ENCODE results near the gene PRMT7. TPM values are rescaled to one million over a fixed set of nuclear protein-coding genes. Genes with fewer than 3 reads are reported as not detected.
A peak's percentile ranks its signal among the peaks of the same experiment; 100 is the strongest.

The PRMT7 gene
- total RNA-seq, 1 donor from 2014 or later = 28.9 TPM

- DNase-seq (ENCODE audit: missing footprints) (peak; percentile 37), ATAC-seq (no peak)
- intact Hi-C loops (cut with DNase I) = no loop called here
Observed at GRCh38 chr16:68378436-68379415, 67.9 kb downstream of the PRMT7 start.

- intact Hi-C loops (cut with DNase I) = no loop called here
- no peak for ATAC-seq
- DNase-seq (ENCODE audit: missing footprints) = peak; percentile 25
Observed at GRCh38 chr16:68379472-68380347, 68.9 kb downstream of the PRMT7 start.

- no peak for ATAC-seq
- intact Hi-C loops (cut with DNase I) = no loop called here
- no peak for DNase-seq (ENCODE audit: missing footprints)
Observed at GRCh38 chr16:68380348-68380670, 69.5 kb downstream of the PRMT7 start.

GRCh38 chr16:68380676-68381362 is 70.0 kb downstream of the PRMT7 start:
- ATAC-seq = no peak
- intact Hi-C loops (cut with DNase I) = no loop called here
- peak; percentile 31 for DNase-seq (ENCODE audit: missing footprints)

- intact Hi-C loops (cut with DNase I) = no loop called here
- peak; percentile 7 for DNase-seq (ENCODE audit: missing footprints)
- ATAC-seq = no peak
Observed at GRCh38 chr16:68381363-68381724, 70.5 kb downstream of the PRMT7 start.

- intact Hi-C loops (cut with DNase I) = no loop called here
- ATAC-seq = no peak
- DNase-seq (ENCODE audit: missing footprints) = peak; percentile 17
Observed at GRCh38 chr16:68382296-68382718, 71.5 kb downstream of the PRMT7 start.

GRCh38 chr16:68383858-68384257 is 73.0 kb downstream of the PRMT7 start:
- intact Hi-C loops (cut with DNase I) = no loop called here
- ATAC-seq (no peak), DNase-seq (ENCODE audit: missing footprints) (peak; percentile 28)

- ATAC-seq = no peak
- peak; percentile 18 for DNase-seq (ENCODE audit: missing footprints)
- intact Hi-C loops (cut with DNase I) = no loop called here
Observed at GRCh38 chr16:68384288-68385161, 73.7 kb downstream of the PRMT7 start.

GRCh38 chr16:68385371-68385770 is 74.6 kb downstream of the PRMT7 start:
- ATAC-seq (no peak), DNase-seq (ENCODE audit: missing footprints) (no peak)
- intact Hi-C loops (cut with DNase I) = no loop called here

- ATAC-seq (no peak), DNase-seq (ENCODE audit: missing footprints) (peak; percentile 6)
- intact Hi-C loops (cut with DNase I) = no loop called here
Observed at GRCh38 chr16:68386628-68387027, 75.8 kb downstream of the PRMT7 start.

- intact Hi-C loops (cut with DNase I) = no loop called here
- ATAC-seq = peak; percentile 32
- DNase-seq (ENCODE audit: missing footprints) = peak; percentile 58
Observed at GRCh38 chr16:68387301-68387700, 76.5 kb downstream of the PRMT7 start.

- ATAC-seq (peak; percentile 33), DNase-seq (ENCODE audit: missing footprints) (peak; percentile 35)
- intact Hi-C loops (cut with DNase I) = no loop called here
Observed at GRCh38 chr16:68388124-68388523, 77.3 kb downstream of the PRMT7 start.

GRCh38 chr16:68389006-68389405 is 78.2 kb downstream of the PRMT7 start:
- ATAC-seq = no peak
- intact Hi-C loops (cut with DNase I) = no loop called here
- DNase-seq (ENCODE audit: missing footprints) = peak; percentile 56

- intact Hi-C loops (cut with DNase I) = no loop called here
- ATAC-seq (no peak), DNase-seq (ENCODE audit: missing footprints) (peak; percentile 28)
Observed at GRCh38 chr16:68389750-68390371, 79.0 kb downstream of the PRMT7 start.

GRCh38 chr16:68393333-68393732 is 82.5 kb downstream of the PRMT7 start:
- intact Hi-C loops (cut with DNase I) = no loop called here
- ATAC-seq (no peak), DNase-seq (ENCODE audit: missing footprints) (peak; percentile 41)

GRCh38 chr16:68395167-68395786 is 84.5 kb downstream of the PRMT7 start:
- ATAC-seq (no peak), DNase-seq (ENCODE audit: missing footprints) (peak; percentile 7)
- intact Hi-C loops (cut with DNase I) = loop anchor here (5.0 kb wide), 1 partner anchor 117 kb away; no protein-coding TSS in a partner anchor

GRCh38 chr16:68395815-68396214 is 85.0 kb downstream of the PRMT7 start:
- intact Hi-C loops (cut with DNase I) = loop anchor here (5.0 kb wide), 1 partner anchor 116 kb away; no protein-coding TSS in a partner anchor
- ATAC-seq (no peak), DNase-seq (ENCODE audit: missing footprints) (peak; percentile 26)

Data from Right ventricle myocardium inferior (tissue), 1 donor.